Fibroblast of villous mesenchyme (primary cell): ENCODE results near the gene RNF126. TPM values are rescaled to one million over a fixed set of nuclear protein-coding genes. Genes with fewer than 3 reads are reported as not detected.
"Not testable (repeated sequence)": the region's sequence is repeated elsewhere in the genome, so short reads cannot be mapped to it uniquely, and the experiment has no call there.

ENCODE experiments used
- DNase-seq: peaks from one replicate; pipeline ENCODE4 v3.0.0-alpha.2; 2010; ENCODE audit warnings: low read depth
- H3K4me3 ChIP-seq: 2 replicates; pipeline ENCODE4 v1.5.1; 2011; ENCODE audit warnings: low read depth, mild to moderate bottlenecking, low read length
- total RNA-seq: library from RNA; depleted of rRNA; stranded (reverse); fragments of >200 nt; gene quantifications from 2 replicates; pipeline ENCODE4 v1.2.3, GENCODE V29; 2012
- TF ChIP-seq, protein P1 (sequence below): IDR thresholded peaks from 2 replicates; pipeline ENCODE4 v1.5.1; 2012; ENCODE audit warnings: low read depth, mild to moderate bottlenecking, low read length; ENCODE audit not compliant: insufficient read depth

RNF126 gene
- total RNA-seq, 1 donor, result 30.7 TPM

- TF ChIP-seq, protein P1, sequence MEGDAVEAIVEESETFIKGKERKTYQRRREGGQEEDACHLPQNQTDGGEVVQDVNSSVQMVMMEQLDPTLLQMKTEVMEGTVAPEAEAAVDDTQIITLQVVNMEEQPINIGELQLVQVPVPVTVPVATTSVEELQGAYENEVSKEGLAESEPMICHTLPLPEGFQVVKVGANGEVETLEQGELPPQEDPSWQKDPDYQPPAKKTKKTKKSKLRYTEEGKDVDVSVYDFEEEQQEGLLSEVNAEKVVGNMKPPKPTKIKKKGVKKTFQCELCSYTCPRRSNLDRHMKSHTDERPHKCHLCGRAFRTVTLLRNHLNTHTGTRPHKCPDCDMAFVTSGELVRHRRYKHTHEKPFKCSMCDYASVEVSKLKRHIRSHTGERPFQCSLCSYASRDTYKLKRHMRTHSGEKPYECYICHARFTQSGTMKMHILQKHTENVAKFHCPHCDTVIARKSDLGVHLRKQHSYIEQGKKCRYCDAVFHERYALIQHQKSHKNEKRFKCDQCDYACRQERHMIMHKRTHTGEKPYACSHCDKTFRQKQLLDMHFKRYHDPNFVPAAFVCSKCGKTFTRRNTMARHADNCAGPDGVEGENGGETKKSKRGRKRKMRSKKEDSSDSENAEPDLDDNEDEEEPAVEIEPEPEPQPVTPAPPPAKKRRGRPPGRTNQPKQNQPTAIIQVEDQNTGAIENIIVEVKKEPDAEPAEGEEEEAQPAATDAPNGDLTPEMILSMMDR, result no peak
- H3K4me3 ChIP-seq, result no peak overlapping the region
- no peak for DNase-seq
Observed at GRCh38 chr19:625257-625656, 37.8 kb downstream of the RNF126 start.

DNA sequence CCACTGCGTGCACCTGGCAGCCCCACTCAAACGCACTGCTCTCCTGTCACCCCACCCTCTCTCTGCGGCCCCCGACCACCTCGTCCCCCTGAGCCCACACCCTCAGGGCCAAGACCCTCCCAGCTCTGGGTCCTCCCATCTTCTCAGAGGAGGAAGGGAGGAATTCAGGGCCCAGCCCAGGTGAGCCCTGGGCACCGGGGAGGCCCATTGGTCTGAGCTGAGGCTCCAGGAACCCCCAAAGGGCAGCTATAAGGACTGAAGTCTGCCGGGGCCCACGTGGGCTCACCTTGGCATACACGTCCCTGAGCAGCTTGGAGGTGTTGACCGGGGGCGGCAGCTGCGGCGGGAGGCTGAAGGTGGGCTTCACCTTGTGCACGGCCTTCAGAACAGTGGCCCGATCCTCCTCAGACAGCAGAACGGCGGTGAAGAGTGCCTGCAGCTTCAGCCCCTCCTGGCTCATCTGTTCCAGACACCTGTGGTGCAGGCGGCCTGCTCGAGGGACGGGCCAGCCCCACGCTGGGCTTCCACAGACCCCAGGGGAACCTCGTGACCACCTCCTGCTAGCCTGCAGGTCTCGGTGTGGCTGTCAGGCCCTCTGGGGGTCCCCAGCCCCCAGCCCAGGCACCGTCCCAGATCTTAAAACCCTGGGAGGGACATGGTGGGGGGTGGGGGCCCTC, 38.4 kb downstream of the RNF126 start:
- TF ChIP-seq, protein P1, result no peak
- DNase-seq, result no peak

GRCh38 chr19:623974-624373, 39.0 kb downstream of the RNF126 start:
- TF ChIP-seq, protein P1, result no peak
- no peak overlapping the region for H3K4me3 ChIP-seq
- peak; percentile 91 for DNase-seq

More for the DNA sequence above, 38.4 kb downstream of the RNF126 start:
- no peak overlapping the region for H3K4me3 ChIP-seq

DNA sequence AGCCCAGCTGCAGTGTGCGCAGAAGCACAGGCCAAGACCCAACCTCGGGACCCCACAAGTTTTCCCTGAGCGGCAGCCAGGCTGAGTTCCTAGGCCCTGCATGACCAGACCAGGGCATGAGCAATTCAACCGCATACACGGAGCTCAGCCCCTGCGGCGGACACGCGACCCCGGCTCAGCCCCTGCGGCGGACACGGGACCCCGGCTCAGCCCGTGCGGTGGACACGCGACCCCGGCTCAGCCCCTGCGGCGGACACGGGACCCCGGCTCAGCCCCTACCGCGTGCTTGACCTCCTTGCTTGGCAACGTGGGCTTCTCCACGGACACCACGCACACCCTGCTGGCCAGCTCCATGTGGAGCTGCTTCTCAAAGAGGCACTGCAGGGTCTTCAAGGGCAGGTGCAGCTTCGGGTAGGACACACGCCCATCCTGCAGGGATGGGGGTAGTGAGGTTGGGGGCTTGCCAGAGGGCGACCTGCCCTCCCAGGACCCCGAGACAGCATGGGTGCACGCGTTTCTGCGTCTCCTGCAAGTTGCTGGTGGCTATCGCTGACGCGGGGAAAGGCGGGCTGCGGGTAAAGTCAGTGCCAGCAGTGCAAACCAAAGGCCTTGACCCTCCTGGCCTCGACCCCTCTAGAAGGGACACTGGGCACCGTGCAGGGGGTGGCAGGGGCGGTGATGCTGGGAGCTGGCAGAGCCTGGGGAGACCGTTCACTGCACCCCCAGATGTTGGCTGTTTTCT, 39.7 kb downstream of the RNF126 start:
- no peak for DNase-seq
- TF ChIP-seq, protein P1, result no peak
- H3K4me3 ChIP-seq, result no peak overlapping the region

GRCh38 chr19:622666-623065, 40.3 kb downstream of the RNF126 start:
- DNase-seq, result no peak
- TF ChIP-seq, protein P1, result no peak
- H3K4me3 ChIP-seq, result no peak overlapping the region

DNA sequence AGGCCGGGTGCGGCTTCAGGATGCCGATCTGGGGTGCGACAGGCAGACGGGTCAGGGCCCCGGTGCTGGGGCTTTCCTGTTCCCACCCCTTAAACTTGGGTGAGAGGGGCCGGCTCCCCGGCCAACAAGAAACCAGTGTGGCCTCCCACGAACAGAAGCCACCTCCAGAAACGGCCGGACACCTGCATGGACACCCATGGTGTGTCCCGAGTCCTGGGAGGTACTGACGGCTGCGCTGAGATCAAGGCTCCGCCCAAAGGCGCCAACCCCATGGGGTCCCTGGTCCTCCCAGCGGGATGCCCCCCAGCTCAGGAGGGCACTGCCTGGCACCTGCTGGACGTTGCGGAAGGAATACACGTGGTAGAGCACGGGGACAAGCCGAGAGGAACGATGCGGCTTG, 41.2 kb downstream of the RNF126 start:
- DNase-seq, result no peak
- no peak overlapping the region for H3K4me3 ChIP-seq
- TF ChIP-seq, protein P1, result no peak

- not testable (repeated sequence) for H3K4me3 ChIP-seq, DNase-seq
Observed at GRCh38 chr19:621191-621590, 41.8 kb downstream of the RNF126 start.
